GM21390 (cell line): ENCODE results near the gene TNS1.

Source experiments
- ATAC-seq: cut with Tn5 transposase; IDR thresholded peaks from one replicate; pipeline ENCODE4 v1.9.1; 2021; ENCODE audit not compliant: unreplicated experiment

TNS1 gene

DNA sequence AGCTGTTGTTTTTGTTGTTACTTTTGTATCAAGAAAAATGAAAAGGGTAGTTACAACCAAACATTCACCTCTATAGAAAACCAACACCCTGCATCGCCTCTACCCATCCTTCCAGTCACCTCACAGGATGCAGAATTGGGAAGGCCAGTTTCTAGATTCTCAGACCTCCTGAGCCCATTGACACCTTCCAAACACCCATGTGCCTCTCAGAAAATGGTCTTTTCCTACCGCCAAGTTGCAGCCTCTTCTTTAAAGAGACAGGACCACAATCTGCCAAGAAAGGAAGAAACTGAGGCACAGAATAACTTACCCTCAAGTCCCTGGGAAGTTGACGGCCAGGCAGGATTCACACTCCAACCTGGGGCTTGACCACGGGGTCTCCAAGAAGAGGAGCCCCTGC is 101.4 kb downstream of the TNS1 start:
- ATAC-seq, result no peak

DNA sequence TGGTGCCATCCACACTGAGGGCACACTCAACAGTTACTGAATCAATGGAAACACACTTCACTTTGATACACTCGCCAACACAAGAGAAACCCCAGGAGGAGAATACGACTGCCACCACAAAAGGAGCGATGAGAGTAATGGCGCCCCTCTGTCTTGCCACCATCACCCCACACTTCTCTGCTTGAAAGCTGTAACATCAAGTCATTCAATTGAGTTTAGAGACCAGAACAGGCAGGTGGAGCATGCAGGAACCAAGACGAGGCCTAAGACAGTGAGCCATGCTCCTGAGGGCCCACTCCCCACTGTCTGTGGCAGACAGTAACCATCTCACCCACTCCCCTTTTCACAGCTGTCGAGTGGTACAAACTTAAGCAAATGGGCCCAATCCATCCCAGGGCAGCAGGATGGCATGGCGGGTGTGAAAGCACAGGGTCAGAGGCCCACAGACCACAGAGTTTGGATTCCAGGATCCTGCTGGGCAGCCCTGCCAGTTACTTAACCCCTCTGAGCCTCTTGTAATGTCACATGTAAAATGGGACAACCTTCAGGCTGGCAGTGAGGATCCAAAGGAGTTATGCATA is 101.9 kb downstream of the TNS1 start:
- no peak for ATAC-seq

GRCh38 chr2:217900010-217900779 is 102.6 kb downstream of the TNS1 start:
- ATAC-seq, result no peak

GRCh38 chr2:217899231-217900009 is 103.4 kb downstream of the TNS1 start:
- ATAC-seq, result peak; percentile 70

GRCh38 chr2:217897816-217898806 is 104.7 kb downstream of the TNS1 start:
- no peak for ATAC-seq

DNA sequence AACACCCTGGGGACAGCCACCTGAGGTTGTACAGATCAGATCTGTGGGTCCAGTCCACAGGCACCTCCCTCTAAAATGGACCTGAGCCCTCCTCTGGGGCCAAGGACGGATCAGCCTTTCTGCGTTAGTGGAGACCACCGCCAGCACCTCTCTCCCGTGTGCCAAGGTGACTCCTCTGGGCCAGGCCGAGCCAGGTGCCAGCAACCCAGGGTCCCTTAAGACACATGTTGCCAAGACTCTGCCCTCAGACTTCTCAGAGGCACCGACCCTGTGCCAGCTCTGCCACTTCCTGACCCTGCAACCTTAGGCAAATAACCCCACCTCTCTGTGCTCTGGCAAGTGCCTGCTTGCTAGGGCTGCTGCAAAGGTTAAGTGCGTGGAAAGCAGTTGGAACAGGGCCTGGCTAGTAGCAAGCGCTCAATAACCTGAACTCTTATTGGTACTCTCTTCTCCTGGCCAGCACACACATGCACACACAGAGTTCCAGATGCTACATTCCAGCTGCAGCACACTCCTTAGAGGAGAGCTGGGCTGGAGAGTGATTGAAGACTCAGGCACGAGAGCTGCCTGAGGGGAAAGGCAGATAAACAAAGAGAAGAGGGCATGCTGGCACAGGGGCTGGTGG is 105.6 kb downstream of the TNS1 start:
- no peak for ATAC-seq

DNA sequence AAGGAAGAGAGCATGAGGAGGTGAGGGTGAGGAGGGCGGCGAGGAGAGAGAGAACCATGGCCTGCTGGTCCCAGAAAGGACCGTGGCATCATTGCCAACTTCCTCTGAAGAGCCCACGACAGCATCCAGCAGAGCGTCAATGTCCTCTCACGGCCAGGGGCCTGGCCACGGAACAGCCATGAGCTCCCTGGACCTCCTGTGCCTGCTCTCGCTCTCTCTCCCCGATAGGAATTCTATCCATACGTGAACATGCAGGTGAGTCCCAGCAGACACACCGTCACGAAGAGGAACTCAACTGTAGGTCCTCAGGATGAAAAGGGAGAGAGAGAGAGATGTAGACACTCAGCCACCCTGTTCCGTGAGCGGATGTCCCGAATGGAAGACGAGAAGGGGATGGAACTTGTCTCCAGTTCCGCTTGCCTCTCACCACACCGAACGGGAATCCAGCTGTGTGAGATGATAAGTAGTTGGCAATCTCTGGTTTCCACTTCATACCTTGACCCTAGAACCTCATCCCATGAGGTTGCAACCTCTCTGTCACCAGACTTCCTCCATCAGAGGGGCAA is 107.6 kb downstream of the TNS1 start:
- no peak for ATAC-seq

DNA sequence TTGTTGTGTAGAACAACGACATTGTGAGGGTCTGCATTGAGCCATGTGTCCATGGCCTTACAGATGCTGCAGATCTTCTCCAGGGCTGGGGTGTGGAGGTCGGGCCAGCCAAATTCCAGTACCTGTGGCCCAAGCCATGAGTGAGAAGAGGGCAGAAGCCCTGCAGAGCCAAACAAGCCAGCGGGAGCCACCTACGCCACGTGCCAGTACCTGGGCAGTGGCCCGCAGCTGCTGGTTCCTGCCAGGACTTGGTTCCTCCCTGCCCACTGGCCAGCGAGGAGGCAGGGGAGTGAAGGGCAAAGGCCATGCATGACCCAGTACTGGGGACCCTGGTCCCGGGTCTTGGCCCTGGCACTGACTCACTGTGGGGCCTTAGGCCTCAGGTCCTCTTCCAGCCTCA is 109.4 kb downstream of the TNS1 start:
- no peak for ATAC-seq

GRCh38 chr2:217892560-217892959 is 110.2 kb downstream of the TNS1 start:
- no peak for ATAC-seq

DNA sequence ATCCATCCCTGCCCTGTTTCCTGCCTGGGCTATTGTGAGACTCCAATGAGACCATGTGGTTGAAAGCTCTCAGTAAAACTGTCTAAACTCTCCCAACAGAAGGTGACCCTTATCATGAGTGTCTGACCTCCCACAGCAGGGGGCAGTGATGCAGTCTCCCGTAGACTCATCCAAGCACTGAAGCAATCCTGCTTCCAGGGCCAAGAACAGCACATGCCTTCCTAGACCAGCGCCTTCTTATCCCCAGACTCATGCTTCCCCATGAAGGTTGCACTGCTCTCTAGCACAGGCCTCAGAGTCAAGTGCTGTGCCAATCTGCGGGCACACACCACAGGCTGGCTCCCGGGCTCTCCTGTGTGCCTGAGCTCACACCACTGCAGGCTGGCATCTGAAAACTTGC is 112.3 kb downstream of the TNS1 start:
- no peak for ATAC-seq

DNA sequence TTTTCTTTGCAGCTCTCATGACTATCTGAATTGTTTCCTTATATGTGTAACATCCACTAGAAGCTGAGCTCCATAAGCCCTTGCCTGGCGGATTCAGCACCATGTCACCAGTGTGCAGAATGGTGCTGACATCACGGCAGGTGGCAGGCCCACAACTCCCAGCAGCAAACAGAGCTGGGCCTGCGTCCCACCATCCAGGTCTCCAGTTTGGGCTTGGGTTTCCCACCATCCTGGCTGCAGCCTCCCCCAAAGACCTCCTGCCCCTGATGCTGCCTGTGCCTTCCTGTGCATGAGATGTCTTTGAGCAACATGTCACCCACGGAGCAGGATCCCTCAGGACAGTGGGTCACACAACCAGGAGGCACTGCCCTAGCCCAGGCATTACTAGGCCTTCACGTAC is 113.1 kb downstream of the TNS1 start:
- ATAC-seq, result no peak

DNA sequence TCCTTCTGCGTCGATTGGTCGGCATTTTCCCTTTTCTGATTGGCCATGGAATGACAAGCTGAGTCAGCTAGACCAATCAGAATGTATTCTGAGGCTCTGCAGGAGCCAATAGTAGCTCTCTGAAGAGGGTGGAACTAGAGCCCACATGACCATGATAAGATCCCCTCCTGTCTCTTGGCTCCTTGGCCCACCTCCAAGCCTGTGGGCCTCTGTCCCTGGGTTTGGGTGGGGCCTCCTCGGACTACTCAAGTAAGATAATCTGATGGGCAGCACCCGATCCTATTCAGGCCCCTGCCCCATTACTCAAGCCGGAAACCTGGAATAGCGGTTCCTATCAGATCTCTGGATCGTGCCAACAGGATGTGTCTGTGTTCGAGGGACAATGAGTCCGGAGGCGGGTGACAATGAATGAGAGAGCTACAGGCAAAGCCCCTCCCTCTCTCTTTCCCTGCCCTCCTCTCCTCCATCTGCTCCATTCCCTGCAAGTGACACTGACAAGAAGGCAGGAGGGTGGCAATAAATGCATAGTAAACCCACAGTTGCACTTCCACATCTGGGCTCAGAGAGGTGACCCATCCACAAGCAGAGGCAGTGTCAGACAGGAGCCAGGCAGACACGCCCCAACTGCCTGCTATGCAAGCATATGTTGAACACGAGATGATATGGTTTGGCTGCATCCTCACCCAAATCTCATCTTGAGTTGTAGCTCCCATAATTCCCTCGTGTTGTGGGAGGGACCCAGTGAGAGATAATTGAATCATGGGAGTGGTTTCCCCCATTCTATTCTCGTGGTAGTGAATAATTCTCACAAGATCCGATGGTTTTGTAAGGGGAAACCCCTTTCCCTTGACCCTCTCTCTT is 114.7 kb downstream of the TNS1 start:
- ATAC-seq, result no peak

DNA sequence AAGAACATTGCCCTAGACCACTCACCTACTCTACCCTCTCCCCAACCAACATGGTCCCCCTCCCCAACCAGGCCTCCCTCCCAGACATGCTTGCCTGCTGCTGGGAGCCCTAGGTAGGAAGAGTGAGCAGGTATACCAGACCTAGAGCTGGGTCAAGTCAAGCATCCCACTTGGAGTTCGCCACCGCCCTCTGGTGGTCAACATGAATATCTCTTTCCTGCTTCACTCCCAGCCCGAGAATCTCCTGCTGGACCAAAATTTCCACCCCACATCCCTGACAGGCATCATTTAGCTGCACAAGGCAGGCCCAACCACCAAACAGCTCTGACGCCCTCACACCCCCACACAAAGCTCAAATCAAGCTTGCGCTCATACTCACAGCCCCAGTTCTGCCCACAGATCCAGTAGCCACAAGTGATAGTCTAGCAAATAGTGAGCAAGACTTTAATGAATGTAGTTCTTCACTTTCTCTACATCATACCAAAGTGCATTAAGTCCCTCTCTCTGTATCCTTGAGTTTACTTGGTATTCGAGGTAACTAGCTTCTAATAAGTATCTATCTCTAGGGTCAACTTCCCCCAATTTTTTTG is 116.0 kb downstream of the TNS1 start:
- peak; percentile 55 for ATAC-seq

DNA sequence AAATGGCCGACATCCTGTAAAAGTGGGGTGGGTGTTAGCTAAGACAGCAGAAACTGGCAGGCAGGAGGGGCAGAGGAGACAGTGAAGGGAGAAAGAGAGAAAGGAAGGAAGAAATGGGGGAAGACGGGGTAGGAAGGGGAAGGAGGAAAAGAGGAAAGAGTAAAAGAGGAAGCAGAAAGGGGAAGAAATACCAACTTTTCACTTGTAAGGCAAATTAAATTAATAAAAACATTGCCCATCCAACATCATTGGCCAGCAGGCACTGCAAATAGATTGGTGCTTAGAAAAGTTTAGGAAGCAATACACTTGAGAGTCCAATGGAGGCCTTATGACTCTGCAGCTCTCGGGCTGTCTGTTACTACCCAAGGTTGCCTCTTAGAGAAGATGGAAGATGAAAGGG is 116.7 kb downstream of the TNS1 start:
- ATAC-seq, result no peak

DNA sequence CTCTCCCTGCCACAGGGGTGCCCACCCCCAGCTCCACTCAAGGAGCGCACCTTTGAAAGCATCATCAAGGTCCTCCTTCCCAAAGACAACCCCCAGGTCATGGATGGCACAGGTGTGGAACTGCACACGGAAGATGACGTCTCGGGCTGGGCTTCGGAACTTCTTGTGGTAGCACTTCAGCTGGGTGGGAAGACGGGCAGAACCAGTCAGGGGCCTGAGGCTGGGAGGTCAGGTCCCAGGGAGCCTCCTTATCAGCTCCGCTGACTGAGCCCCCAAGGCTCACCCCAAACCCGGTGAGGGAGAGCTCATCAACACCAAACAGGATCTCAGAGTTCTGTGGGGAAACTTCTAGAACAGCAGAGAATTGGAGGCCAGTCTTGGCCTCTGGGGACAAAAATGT is 117.8 kb downstream of the TNS1 start:
- ATAC-seq, result no peak

GRCh38 chr2:217880891-217881290 is 121.9 kb downstream of the TNS1 start:
- no peak for ATAC-seq

GRCh38 chr2:217880287-217880889 is 122.4 kb downstream of the TNS1 start:
- ATAC-seq, result no peak

DNA sequence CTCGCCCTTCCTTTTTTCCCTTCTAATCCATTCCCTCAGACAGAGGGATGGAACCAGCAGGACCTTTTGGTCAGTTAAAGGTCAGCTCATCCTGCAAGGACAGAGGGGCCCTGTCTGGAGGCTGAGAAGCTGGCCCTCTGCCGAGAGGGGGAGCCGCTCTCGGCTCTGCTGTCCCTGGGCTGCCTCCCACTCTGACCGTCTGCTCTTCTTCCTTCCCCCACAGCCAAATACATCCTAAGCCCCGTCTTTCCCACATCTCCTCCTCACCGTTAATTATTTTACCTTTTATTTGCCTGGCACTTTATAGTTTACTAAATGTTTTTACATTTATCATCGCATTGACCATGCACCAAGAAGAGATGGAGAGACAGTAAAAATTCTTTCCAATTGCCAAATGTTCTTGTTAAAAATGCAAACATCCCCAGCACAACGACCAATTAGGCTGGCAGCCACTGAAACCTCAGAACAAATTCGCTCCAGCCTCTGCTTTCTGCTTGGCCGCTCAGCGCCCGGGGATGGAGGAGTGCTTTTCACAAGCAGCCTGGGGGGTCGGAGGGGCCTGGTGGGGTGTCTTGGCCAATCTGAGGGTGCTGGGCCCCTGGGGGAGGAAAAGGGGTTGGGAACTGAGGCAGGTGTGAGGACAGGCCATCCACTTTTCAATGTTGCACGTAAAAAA is 123.7 kb downstream of the TNS1 start:
- ATAC-seq, result no peak
